Esophagus squamous epithelium (tissue), 5 donors: Measurements from ENCODE around the gene VWDE. TPM values are rescaled to one million over a fixed set of nuclear protein-coding genes. Genes with fewer than 3 reads are reported as not detected.

ENCODE experiments used
- DNase-seq: peaks from one replicate; lab custom pipeline; 2025; lab: John Stamatoyannopoulos, UW
- H3K27ac ChIP-seq, 4 donors: fragments of 200-600 bp; sonication (generic); one replicate each; pipeline ENCODE4 v1.5.1; 2016 to 2019; ENCODE audit warnings: mild to moderate bottlenecking in 1 of 4
- H3K27me3 ChIP-seq, 4 donors: fragments of 200-600 bp; sonication (generic); 1 replicate in 3 of 4; 2 replicates in 1 of 4; pipeline versions ENCODE4 v1.5.1 to v1.6.0; 2017 to 2021; ENCODE audit warnings: antibody characterized with exemption in 1 of 4
- H3K36me3 ChIP-seq, 3 donors: fragments of 200-600 bp; sonication (generic); one replicate each; pipeline ENCODE4 v1.5.1; 2016 to 2019
- H3K4me1 ChIP-seq, 3 donors: fragments of 200-600 bp; sonication (generic); one replicate each; pipeline ENCODE4 v1.5.1; 2017 to 2019
- H3K4me3 ChIP-seq, 4 donors: fragments of 200-600 bp; sonication (generic); 1 replicate in 3 of 4; 2 replicates in 1 of 4; pipeline ENCODE4 v1.5.1; 2016 to 2019; ENCODE audit warnings: mild to moderate bottlenecking in 2 of 4, moderate library complexity in 1 of 4
- H3K9me3 ChIP-seq, 3 donors: fragments of 200-600 bp; sonication (generic); one replicate each; pipeline ENCODE4 v1.5.1; 2016 to 2019
- CTCF ChIP-seq, 6 experiments: fragments of 450-650 bp in 4 of 6; fragments of 200-600 bp in 2 of 6; sonication (generic) in 2 of 6; IDR thresholded peaks; one replicate each; pipeline ENCODE4 v1.5.1; 2016 to 2019; ENCODE audit warnings: antibody characterized with exemption in 6 of 6, mild to moderate bottlenecking in 4 of 6, moderate library complexity in 4 of 6
- POLR2A ChIP-seq, 4 donors: fragments of 450-650 bp; IDR thresholded peaks; one replicate each; pipeline ENCODE4 v1.6.1; 2017; ENCODE audit warnings: antibody characterized with exemption in 4 of 4, mild to moderate bottlenecking in 4 of 4, moderate library complexity in 3 of 4
- WGBS, 2 donors: methylation state at CpG; one replicate each; pipeline ENCODE4 v1.1.5; 2018; 5-methylcytosine and 5-hydroxymethylcytosine counted together
- intact Hi-C: fragments of 100-400 bp; cut with DNase I; formaldehyde crosslinking; loops from one replicate; pipeline ENCODE4 v1.15.0; 2022
- total RNA-seq, 4 donors: library from RNA; depleted of rRNA; stranded (reverse); fragments of >200 nt; gene quantifications; one replicate each; pipeline ENCODE4 v1.1.0, GENCODE V29; 2016
- donor health status: DM: yes; HTN: yes; CAD: no.

VWDE gene
- total RNA-seq, 4 donors from 2014 or later: 0.62 to 2.9 (median 1.2) TPM

GRCh38 chr7:12389089-12389700 is 14.5 kb downstream of the VWDE start:
- intact Hi-C loops: no loop called here
- H3K36me3 ChIP-seq: no peaks in the 10 kb centered on the region
- no peaks in the 10 kb centered on the region for H3K27me3 ChIP-seq
- no peak overlapping the region for H3K4me3 ChIP-seq
- no peak overlapping the region for H3K27ac ChIP-seq
- WGBS, 2 donors: 60 to 80% methylated on average over 1 of the region's 1 CpG
- no peak for DNase-seq
- H3K9me3 ChIP-seq: no peaks in the 10 kb centered on the region
- H3K4me1 ChIP-seq: peaks cover 0 to 5% (median 0%) of the 10 kb centered on the region in 3 donors
- TF ChIP-seq CTCF (IDR thresholded peaks at IDR 0.05): peak; percentile 37 to 68 (median 58)
- TF ChIP-seq POLR2A (IDR thresholded peaks at IDR 0.05): no peak

GRCh38 chr7:12386313-12386740 is 17.3 kb downstream of the VWDE start:
- Histone ChIP-seq H3K4me1 (peaks cover 0 to 5% (median 0%) of the 10 kb centered on the region in 3 donors), H3K4me3 (no peak overlapping the region), H3K27me3 (no peaks in the 10 kb centered on the region), H3K36me3 (no peaks in the 10 kb centered on the region), H3K9me3 (no peaks in the 10 kb centered on the region), H3K27ac (no peak overlapping the region)
- 64 to 86% methylated on average over 5 of the region's 5 CpGs for WGBS, 2 donors
- intact Hi-C loops: no loop called here
- TF ChIP-seq CTCF (IDR thresholded peaks at IDR 0.05) (no peak), POLR2A (IDR thresholded peaks at IDR 0.05) (no peak)
- no peak for DNase-seq

GRCh38 chr7:12385364-12385786 is 18.3 kb downstream of the VWDE start:
- Histone ChIP-seq H3K4me3 (no peak overlapping the region), H3K36me3 (no peaks in the 10 kb centered on the region), H3K27me3 (no peaks in the 10 kb centered on the region), H3K27ac (no peak overlapping the region), H3K9me3 (no peaks in the 10 kb centered on the region), H3K4me1 (no peaks in the 10 kb centered on the region)
- 19 to 39% methylated on average over 2 of the region's 2 CpGs for WGBS, 2 donors
- TF ChIP-seq POLR2A (IDR thresholded peaks at IDR 0.05) (no peak), CTCF (IDR thresholded peaks at IDR 0.05) (no peak)
- no peak for DNase-seq
- intact Hi-C loops: no loop called here

GRCh38 chr7:12383377-12383776 is 20.3 kb downstream of the VWDE start:
- Histone ChIP-seq H3K27me3 (no peaks in the 10 kb centered on the region), H3K27ac (no peak overlapping the region), H3K4me1 (no peaks in the 10 kb centered on the region), H3K36me3 (no peaks in the 10 kb centered on the region), H3K4me3 (no peak overlapping the region), H3K9me3 (no peaks in the 10 kb centered on the region)
- TF ChIP-seq CTCF (IDR thresholded peaks at IDR 0.05): no peak
- TF ChIP-seq POLR2A (IDR thresholded peaks at IDR 0.05): no peak
- 89 to 91% methylated on average over 3 of the region's 3 CpGs for WGBS, 2 donors
- intact Hi-C loops: no loop called here
- DNase-seq: no peak

GRCh38 chr7:12378389-12378788 is 25.3 kb downstream of the VWDE start:
- 38 to 55% methylated on average over 2 of the region's 2 CpGs for WGBS, 2 donors
- no peak for TF ChIP-seq CTCF (IDR thresholded peaks at IDR 0.05)
- TF ChIP-seq POLR2A (IDR thresholded peaks at IDR 0.05): no peak
- Histone ChIP-seq H3K27ac (no peak overlapping the region), H3K27me3 (no peaks in the 10 kb centered on the region), H3K4me3 (no peak overlapping the region), H3K9me3 (no peaks in the 10 kb centered on the region), H3K36me3 (no peaks in the 10 kb centered on the region), H3K4me1 (no peaks in the 10 kb centered on the region)
- no peak for DNase-seq
- intact Hi-C loops: no loop called here
